AG09309 (cell line): Measurements from ENCODE around the gene GIPR.

Source experiments
- DNase-seq: peaks from one replicate; pipeline ENCODE4 v3.0.0-alpha.2; 2010; ENCODE audit warnings: low read depth
- H3K4me3 ChIP-seq: 2 replicates; pipeline ENCODE4 v1.5.1; 2011; ENCODE audit warnings: mild to moderate bottlenecking, low read depth, low read length, moderate library complexity; ENCODE audit not compliant: control insufficient read depth
- CTCF ChIP-seq: IDR thresholded peaks from 2 replicates; pipeline ENCODE4 v1.5.1; 2011; ENCODE audit warnings: mild to moderate bottlenecking, low read depth, low read length, inconsistent platforms; ENCODE audit not compliant: insufficient read depth, control insufficient read depth; ENCODE audit errors: missing control alignments

GIPR gene

GRCh38 chr19:45632468-45633196, 35.4 kb upstream of the GIPR start:
- TF ChIP-seq CTCF = no peak
- peak; percentile 62 for DNase-seq
- no peak overlapping the region for H3K4me3 ChIP-seq

- no peak overlapping the region for H3K4me3 ChIP-seq
- no peak for TF ChIP-seq CTCF
These were observed 31.7 kb upstream of the GIPR start for GRCh38 chr19:45636275-45636674.

GRCh38 chr19:45636902-45637301, 31.1 kb upstream of the GIPR start:
- DNase-seq = no peak
- H3K4me3 ChIP-seq = no peak overlapping the region
- TF ChIP-seq CTCF = no peak

More at GRCh38 chr19:45636275-45636674, 31.7 kb upstream of the GIPR start:
- no peak for DNase-seq

GRCh38 chr19:45637890-45638667, 29.9 kb upstream of the GIPR start:
- DNase-seq = no peak
- no peak for TF ChIP-seq CTCF
- peak overlapping the region; percentile 96 for H3K4me3 ChIP-seq

GRCh38 chr19:45638930-45639729, 28.9 kb upstream of the GIPR start, which contains the start of gene EML2:
EML2 (minus strand) TSS chr19:45639397; CDS start chr19:45639376, 21 bp downstream.
- DNase-seq = no peak
- peak within 1 kb of the TSS; percentile 96 for H3K4me3 ChIP-seq
- TF ChIP-seq CTCF = peak; percentile 41

- no peak overlapping the region for H3K4me3 ChIP-seq
- DNase-seq = no peak
- no peak for TF ChIP-seq CTCF
These were observed 27.2 kb upstream of the GIPR start for GRCh38 chr19:45640849-45641273.
